HEK293 (cell line): ENCODE measurements around the gene CXADR.
A peak's percentile ranks its signal among the peaks of the same experiment; 100 is the strongest.

Experiments
- CTCF ChIA-PET: fragments of 350-600 bp; formaldehyde crosslinking; extraction: SDS; loops from one replicate; lab custom pipeline; 2021; ENCODE audit warnings: antibody characterized with exemption; lab: Yijun Ruan, JAX
- POLR2A ChIA-PET: fragments of 300-600 bp; formaldehyde crosslinking; extraction: SDS; loops from one replicate; lab custom pipeline; 2020; ENCODE audit warnings: antibody characterized with exemption, inconsistent platforms; lab: Yijun Ruan, JAX
- H3K27ac ChIP-seq: fragments of 200-500 bp; sonication (Bioruptor generic); 2 replicates; pipeline ENCODE4 v1.5.1; 2014; ENCODE audit warnings: low read depth, low read length, control low read depth, inconsistent platforms; ENCODE audit errors: extremely low read depth
- H3K36me3 ChIP-seq, 2 experiments: fragments of 200-500 bp in 1 of 2; sonication (Bioruptor generic) in 1 of 2; 1 replicate in 1 of 2; 2 replicates in 1 of 2; pipeline ENCODE4 v1.5.1; 2014 to 2017; ENCODE audit warnings: inconsistent platforms in 2 of 2, low read length in 2 of 2; ENCODE audit not compliant: control insufficient read depth in 2 of 2, insufficient read depth in 1 of 2
- H3K4me1 ChIP-seq: fragments of 200-500 bp; sonication (Bioruptor generic); 2 replicates; pipeline ENCODE4 v1.5.1; 2014; ENCODE audit warnings: mild to moderate bottlenecking, low read length, inconsistent platforms; ENCODE audit not compliant: control insufficient read depth, insufficient read depth
- H3K4me3 ChIP-seq: 2 replicates; pipeline ENCODE4 v1.5.1; 2011; ENCODE audit warnings: low read depth, mild to moderate bottlenecking, control low read depth, low read length, moderate library complexity
- H3K9me3 ChIP-seq: fragments of 200-500 bp; sonication (Bioruptor generic); 2 replicates; pipeline ENCODE4 v1.5.1; 2014; ENCODE audit warnings: low read depth, low read length, inconsistent platforms; ENCODE audit not compliant: control insufficient read depth, insufficient read depth
- FEZF1 ChIP-seq: fragments of 450-650 bp; formaldehyde crosslinking; IDR thresholded peaks from 2 replicates; pipeline ENCODE4 v1.5.1; 2016; ENCODE audit warnings: missing biosample characterization, missing genetic modification characterization
- GLI2 ChIP-seq: fragments of 450-650 bp; formaldehyde crosslinking; IDR thresholded peaks from 2 replicates; pipeline ENCODE4; 2017; ENCODE audit warnings: missing biosample characterization, missing genetic modification characterization, low read depth, borderline replicate concordance
- GLIS2 ChIP-seq: fragments of 450-650 bp; formaldehyde crosslinking; IDR thresholded peaks from 2 replicates; pipeline ENCODE4 v1.5.1; 2016; ENCODE audit warnings: missing biosample characterization, missing genetic modification characterization
- PRDM1 ChIP-seq: fragments of 450-650 bp; formaldehyde crosslinking; IDR thresholded peaks from 2 replicates; pipeline ENCODE4; 2016; ENCODE audit warnings: missing biosample characterization, missing genetic modification characterization
- ZEB2 ChIP-seq: fragments of 450-650 bp; formaldehyde crosslinking; IDR thresholded peaks from 2 replicates; pipeline ENCODE4 v1.5.1; 2016; ENCODE audit warnings: missing biosample characterization, missing genetic modification characterization
- ZFHX2 ChIP-seq: fragments of 450-650 bp; formaldehyde crosslinking; conservative IDR thresholded peaks from 2 replicates; pipeline ENCODE4 v1.5.1; 2016; ENCODE audit warnings: missing biosample characterization, missing genetic modification characterization
- ZNF146 ChIP-seq: fragments of 450-650 bp; formaldehyde crosslinking; IDR thresholded peaks from 2 replicates; pipeline ENCODE4 v1.5.1; 2016; ENCODE audit warnings: missing biosample characterization, missing genetic modification characterization
- ZNF175 ChIP-seq: fragments of 450-650 bp; formaldehyde crosslinking; IDR thresholded peaks from 2 replicates; pipeline ENCODE4 v1.5.1; 2016; ENCODE audit warnings: missing biosample characterization, missing genetic modification characterization
- ZNF362 ChIP-seq: fragments of 450-650 bp; formaldehyde crosslinking; IDR thresholded peaks from 2 replicates; pipeline ENCODE4 v1.5.1; 2016; ENCODE audit warnings: missing biosample characterization, missing genetic modification characterization
- ZNF391 ChIP-seq: fragments of 450-650 bp; formaldehyde crosslinking; IDR thresholded peaks from 2 replicates; pipeline ENCODE4 v1.5.1; 2016; ENCODE audit warnings: low read depth, missing biosample characterization, missing genetic modification characterization, borderline replicate concordance
- ZNF404 ChIP-seq: fragments of 450-650 bp; formaldehyde crosslinking; IDR thresholded peaks from 2 replicates; pipeline ENCODE4 v1.5.1; 2017; ENCODE audit warnings: missing biosample characterization, missing genetic modification characterization
- ZNF416 ChIP-seq: fragments of 450-650 bp; formaldehyde crosslinking; IDR thresholded peaks from 2 replicates; pipeline ENCODE4 v1.5.1; 2016; ENCODE audit warnings: missing biosample characterization, missing genetic modification characterization
- ZNF571 ChIP-seq: fragments of 450-650 bp; formaldehyde crosslinking; IDR thresholded peaks from 2 replicates; pipeline ENCODE4 v1.5.0; 2017; ENCODE audit warnings: missing biosample characterization, missing genetic modification characterization
- ZNF600 ChIP-seq: fragments of 450-650 bp; formaldehyde crosslinking; IDR thresholded peaks from 2 replicates; pipeline ENCODE4 v1.5.1; 2016; ENCODE audit warnings: missing biosample characterization, missing genetic modification characterization
- ZNF660 ChIP-seq: fragments of 450-650 bp; IDR thresholded peaks from 2 replicates; pipeline ENCODE4 v1.5.1; 2018; ENCODE audit warnings: missing biosample characterization, mild to moderate bottlenecking, missing genetic modification characterization
- ZNF664 ChIP-seq: fragments of 450-650 bp; formaldehyde crosslinking; IDR thresholded peaks from 2 replicates; pipeline ENCODE4 v1.5.1; 2016; ENCODE audit warnings: missing biosample characterization, missing genetic modification characterization
- ZNF76 ChIP-seq: fragments of 450-650 bp; formaldehyde crosslinking; IDR thresholded peaks from 2 replicates; pipeline ENCODE4; 2016; ENCODE audit warnings: low read depth, missing biosample characterization, missing genetic modification characterization, borderline replicate concordance
- ZSCAN16 ChIP-seq: fragments of 450-650 bp; formaldehyde crosslinking; IDR thresholded peaks from 2 replicates; pipeline ENCODE4 v1.5.1; 2016; ENCODE audit warnings: missing biosample characterization, missing genetic modification characterization
- TF ChIP-seq, protein P1 (sequence below): fragments of 450-650 bp; formaldehyde crosslinking; IDR thresholded peaks from 2 replicates; pipeline ENCODE4 v1.5.1; 2016; ENCODE audit warnings: missing biosample characterization, missing genetic modification characterization
- TF ChIP-seq, protein P2 (sequence below): fragments of 450-650 bp; formaldehyde crosslinking; IDR thresholded peaks from 2 replicates; pipeline ENCODE4 v1.5.1; 2016; ENCODE audit warnings: missing biosample characterization, missing genetic modification characterization
- TF ChIP-seq, protein P3 (sequence below): fragments of 450-650 bp; formaldehyde crosslinking; IDR thresholded peaks from 2 replicates; pipeline ENCODE4 v1.5.1; 2017; ENCODE audit warnings: missing biosample characterization, missing genetic modification characterization
- TF ChIP-seq, protein P4 (sequence below): fragments of 450-650 bp; formaldehyde crosslinking; IDR thresholded peaks from 2 replicates; pipeline ENCODE4 v1.5.1; 2016; ENCODE audit warnings: missing biosample characterization, missing genetic modification characterization
- TF ChIP-seq, protein P5 (sequence below): fragments of 450-650 bp; formaldehyde crosslinking; IDR thresholded peaks from 2 replicates; pipeline ENCODE4 v1.5.1; 2017; ENCODE audit warnings: missing biosample characterization, missing genetic modification characterization

Gene CXADR

GRCh38 chr21:17578162-17578561, 65.3 kb downstream of the CXADR start:
- POLR2A ChIA-PET = no interaction called here
- no peaks in the 10 kb centered on the region for H3K9me3 ChIP-seq
- TF ChIP-seq GLIS2 (tag by site-specific recombination) (no peak), PRDM1 (0 out of 2 replicates have a peak, but pooled peaks have one; percentile 11), ZFHX2 (tag by site-specific recombination) (no peak)
- CTCF ChIA-PET = interaction anchor here (1.0 kb wide), 1 partner anchor 23 kb away, joined by 5 read pairs; no protein-coding TSS in a partner anchor
- peaks cover 15% of the 10 kb centered on the region for H3K4me1 ChIP-seq
- H3K27ac ChIP-seq = no peak overlapping the region
- H3K4me3 ChIP-seq = no peak overlapping the region
- 0 out of 3 replicates have a peak, but pooled peaks cover 0 to 3% of the 10 kb centered on the region in 2 experiments for H3K36me3 ChIP-seq

DNA sequence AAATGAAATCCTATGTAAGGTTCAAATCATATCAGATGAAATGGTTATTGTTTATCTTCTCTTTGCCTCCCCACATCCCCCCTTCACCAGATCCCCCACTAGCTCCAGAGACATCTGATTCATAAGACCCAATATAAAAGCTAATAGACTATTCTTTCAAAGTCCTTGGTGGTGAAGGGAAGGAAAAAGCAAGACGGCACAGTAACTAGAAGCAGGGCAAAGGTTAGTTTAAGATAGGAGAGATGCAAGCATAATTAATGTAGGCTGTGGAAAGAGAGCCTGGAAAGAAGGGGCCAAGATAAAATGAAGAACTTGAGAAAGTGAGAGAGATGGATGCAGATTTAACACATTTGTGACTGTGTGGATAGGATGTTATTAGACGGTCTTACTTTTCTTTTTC, 66.0 kb downstream of the CXADR start:
- ChIA-PET CTCF (interaction anchor here (1.0 kb wide), 1 partner anchor 24 kb away, joined by 5 read pairs; no protein-coding TSS in a partner anchor), POLR2A (no interaction called here)
- H3K4me1 ChIP-seq = peaks cover 15% of the 10 kb centered on the region
- no peak for TF ChIP-seq GLI2 (tag by site-specific recombination)
- TF ChIP-seq ZNF391 (tag by site-specific recombination) = no peak
- TF ChIP-seq, protein P1, sequence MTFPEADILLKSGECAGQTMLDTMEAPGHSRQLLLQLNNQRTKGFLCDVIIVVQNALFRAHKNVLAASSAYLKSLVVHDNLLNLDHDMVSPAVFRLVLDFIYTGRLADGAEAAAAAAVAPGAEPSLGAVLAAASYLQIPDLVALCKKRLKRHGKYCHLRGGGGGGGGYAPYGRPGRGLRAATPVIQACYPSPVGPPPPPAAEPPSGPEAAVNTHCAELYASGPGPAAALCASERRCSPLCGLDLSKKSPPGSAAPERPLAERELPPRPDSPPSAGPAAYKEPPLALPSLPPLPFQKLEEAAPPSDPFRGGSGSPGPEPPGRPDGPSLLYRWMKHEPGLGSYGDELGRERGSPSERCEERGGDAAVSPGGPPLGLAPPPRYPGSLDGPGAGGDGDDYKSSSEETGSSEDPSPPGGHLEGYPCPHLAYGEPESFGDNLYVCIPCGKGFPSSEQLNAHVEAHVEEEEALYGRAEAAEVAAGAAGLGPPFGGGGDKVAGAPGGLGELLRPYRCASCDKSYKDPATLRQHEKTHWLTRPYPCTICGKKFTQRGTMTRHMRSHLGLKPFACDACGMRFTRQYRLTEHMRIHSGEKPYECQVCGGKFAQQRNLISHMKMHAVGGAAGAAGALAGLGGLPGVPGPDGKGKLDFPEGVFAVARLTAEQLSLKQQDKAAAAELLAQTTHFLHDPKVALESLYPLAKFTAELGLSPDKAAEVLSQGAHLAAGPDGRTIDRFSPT (tag by site-specific recombination) = no peak
- TF ChIP-seq, protein P2, sequence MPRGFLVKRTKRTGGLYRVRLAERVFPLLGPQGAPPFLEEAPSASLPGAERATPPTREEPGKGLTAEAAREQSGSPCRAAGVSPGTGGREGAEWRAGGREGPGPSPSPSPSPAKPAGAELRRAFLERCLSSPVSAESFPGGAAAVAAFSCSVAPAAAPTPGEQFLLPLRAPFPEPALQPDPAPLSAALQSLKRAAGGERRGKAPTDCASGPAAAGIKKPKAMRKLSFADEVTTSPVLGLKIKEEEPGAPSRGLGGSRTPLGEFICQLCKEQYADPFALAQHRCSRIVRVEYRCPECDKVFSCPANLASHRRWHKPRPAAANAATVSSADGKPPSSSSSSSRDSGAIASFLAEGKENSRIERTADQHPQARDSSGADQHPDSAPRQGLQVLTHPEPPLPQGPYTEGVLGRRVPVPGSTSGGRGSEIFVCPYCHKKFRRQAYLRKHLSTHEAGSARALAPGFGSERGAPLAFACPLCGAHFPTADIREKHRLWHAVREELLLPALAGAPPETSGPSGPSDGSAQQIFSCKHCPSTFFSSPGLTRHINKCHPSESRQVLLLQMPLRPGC (tag by site-specific recombination) = no peak
- no peak for TF ChIP-seq ZNF404 (tag by site-specific recombination)
- TF ChIP-seq ZNF600 (tag by site-specific recombination) = no peak
- no peak for TF ChIP-seq ZSCAN16 (tag by site-specific recombination)
- TF ChIP-seq, protein P3, sequence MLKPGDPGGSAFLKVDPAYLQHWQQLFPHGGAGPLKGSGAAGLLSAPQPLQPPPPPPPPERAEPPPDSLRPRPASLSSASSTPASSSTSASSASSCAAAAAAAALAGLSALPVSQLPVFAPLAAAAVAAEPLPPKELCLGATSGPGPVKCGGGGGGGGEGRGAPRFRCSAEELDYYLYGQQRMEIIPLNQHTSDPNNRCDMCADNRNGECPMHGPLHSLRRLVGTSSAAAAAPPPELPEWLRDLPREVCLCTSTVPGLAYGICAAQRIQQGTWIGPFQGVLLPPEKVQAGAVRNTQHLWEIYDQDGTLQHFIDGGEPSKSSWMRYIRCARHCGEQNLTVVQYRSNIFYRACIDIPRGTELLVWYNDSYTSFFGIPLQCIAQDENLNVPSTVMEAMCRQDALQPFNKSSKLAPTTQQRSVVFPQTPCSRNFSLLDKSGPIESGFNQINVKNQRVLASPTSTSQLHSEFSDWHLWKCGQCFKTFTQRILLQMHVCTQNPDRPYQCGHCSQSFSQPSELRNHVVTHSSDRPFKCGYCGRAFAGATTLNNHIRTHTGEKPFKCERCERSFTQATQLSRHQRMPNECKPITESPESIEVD (tag by site-specific recombination) = no peak
- no peak for TF ChIP-seq FEZF1 (tag by site-specific recombination)
- no peak for TF ChIP-seq ZNF660 (tag by site-specific recombination)
- no peak for TF ChIP-seq ZNF175 (tag by site-specific recombination)
- no peak for TF ChIP-seq ZEB2
- TF ChIP-seq, all 188 proteins: peak for 0
- Histone ChIP-seq H3K9me3 (no peaks in the 10 kb centered on the region), H3K36me3 (0 out of 3 replicates have a peak, but pooled peaks cover 0 to 3% of the 10 kb centered on the region in 2 experiments), H3K4me3 (no peak overlapping the region), H3K27ac (no peak overlapping the region)

DNA sequence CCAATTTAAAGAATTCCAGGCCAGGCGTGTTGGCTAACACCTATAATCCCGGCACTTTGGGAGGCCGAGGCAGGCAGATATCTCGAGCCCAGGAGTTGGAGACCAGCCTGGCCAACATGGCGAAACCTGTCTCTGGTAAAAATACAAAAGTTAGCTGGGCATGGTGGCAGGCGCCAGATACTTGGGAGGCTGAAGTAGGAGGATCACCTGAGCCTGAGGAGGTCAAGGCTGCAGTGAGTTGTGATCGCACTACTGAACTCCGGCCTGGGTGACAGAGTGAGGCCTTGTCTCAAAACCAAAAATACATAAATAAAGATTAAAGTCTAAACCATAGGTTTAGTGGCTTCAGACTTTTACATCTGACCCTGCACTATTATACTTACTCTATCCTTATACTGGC, 67.5 kb downstream of the CXADR start:
- no peak overlapping the region for H3K4me3 ChIP-seq
- H3K9me3 ChIP-seq = no peaks in the 10 kb centered on the region
- no peak overlapping the region for H3K27ac ChIP-seq
- CTCF ChIA-PET = interaction anchor here (0.7 kb wide), 2 partner anchors 192 to 1445 kb away, joined by 3 read pairs; no protein-coding TSS in a partner anchor
- POLR2A ChIA-PET = no interaction called here
- peaks cover 15% of the 10 kb centered on the region for H3K4me1 ChIP-seq
- H3K36me3 ChIP-seq = 0 out of 3 replicates have a peak, but pooled peaks cover 0 to 3% of the 10 kb centered on the region in 2 experiments
- no peak for TF ChIP-seq ZNF664 (tag by site-specific recombination)
- TF ChIP-seq, protein P4, sequence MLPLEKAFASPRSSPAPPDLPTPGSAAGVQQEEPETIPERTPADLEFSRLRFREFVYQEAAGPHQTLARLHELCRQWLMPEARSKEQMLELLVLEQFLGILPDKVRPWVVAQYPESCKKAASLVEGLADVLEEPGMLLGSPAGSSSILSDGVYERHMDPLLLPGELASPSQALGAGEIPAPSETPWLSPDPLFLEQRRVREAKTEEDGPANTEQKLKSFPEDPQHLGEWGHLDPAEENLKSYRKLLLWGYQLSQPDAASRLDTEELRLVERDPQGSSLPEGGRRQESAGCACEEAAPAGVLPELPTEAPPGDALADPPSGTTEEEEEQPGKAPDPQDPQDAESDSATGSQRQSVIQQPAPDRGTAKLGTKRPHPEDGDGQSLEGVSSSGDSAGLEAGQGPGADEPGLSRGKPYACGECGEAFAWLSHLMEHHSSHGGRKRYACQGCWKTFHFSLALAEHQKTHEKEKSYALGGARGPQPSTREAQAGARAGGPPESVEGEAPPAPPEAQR (tag by site-specific recombination) = no peak
- no peak for TF ChIP-seq ZNF76 (tag by site-specific recombination)
- no peak for TF ChIP-seq ZNF571
- no peak for TF ChIP-seq ZNF362 (tag by site-specific recombination)
- TF ChIP-seq, protein P5, sequence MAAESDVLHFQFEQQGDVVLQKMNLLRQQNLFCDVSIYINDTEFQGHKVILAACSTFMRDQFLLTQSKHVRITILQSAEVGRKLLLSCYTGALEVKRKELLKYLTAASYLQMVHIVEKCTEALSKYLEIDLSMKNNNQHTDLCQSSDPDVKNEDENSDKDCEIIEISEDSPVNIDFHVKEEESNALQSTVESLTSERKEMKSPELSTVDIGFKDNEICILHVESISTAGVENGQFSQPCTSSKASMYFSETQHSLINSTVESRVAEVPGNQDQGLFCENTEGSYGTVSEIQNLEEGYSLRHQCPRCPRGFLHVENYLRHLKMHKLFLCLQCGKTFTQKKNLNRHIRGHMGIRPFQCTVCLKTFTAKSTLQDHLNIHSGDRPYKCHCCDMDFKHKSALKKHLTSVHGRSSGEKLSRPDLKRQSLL (tag by site-specific recombination) = no peak
- no peak for TF ChIP-seq ZNF146 (tag by site-specific recombination)
- no peak for TF ChIP-seq ZNF416 (tag by site-specific recombination)
